H1 (cell line): ENCODE data around the gene CAD. TPM values are rescaled to one million over a fixed set of nuclear protein-coding genes. Genes with fewer than 3 reads are reported as not detected.

Experiments
- CTCF ChIA-PET: fragments of 300-600 bp; sonication (Branson Sonifier 250); formaldehyde crosslinking; loops from one replicate; lab custom pipeline; 2021; ENCODE audit not compliant: partially characterized antibody; lab: Charles Lee
- POLR2A ChIA-PET: fragments of 300-600 bp; sonication (Branson Sonifier 250); formaldehyde crosslinking; loops from one replicate; lab custom pipeline; 2021; ENCODE audit warnings: inconsistent platforms; ENCODE audit not compliant: partially characterized antibody; lab: Charles Lee
- DNase-seq, 2 experiments: peaks; one replicate each; pipeline versions ENCODE4 v3.0.0 to v3.0.0-alpha.2; 2010 to 2022; ENCODE audit warnings: low spot score in 2 of 2, low read depth in 1 of 2, mixed read lengths in 1 of 2
- FAIRE-seq: peaks from 2 replicates; lab custom pipeline; 2011; peaks lifted over from hg19 to GRCh38; lab: Jason Lieb, UNC
- H2AFZ ChIP-seq: 2 replicates; pipeline ENCODE4 v1.8.1; 2012; ENCODE audit warnings: low read length, inconsistent platforms
- H2AK5ac ChIP-seq: 2 replicates; pipeline ENCODE4 v1.6.1; 2013; ENCODE audit warnings: low read depth, low read length
- H2BK120ac ChIP-seq: replicated peaks from 2 replicates; pipeline ENCODE3; 2013; ENCODE audit warnings: low read depth, low read length, inconsistent platforms
- H2BK12ac ChIP-seq: 2 replicates; pipeline ENCODE4 v1.6.1; 2013; ENCODE audit warnings: low read depth, low read length
- H2BK15ac ChIP-seq: 2 replicates; pipeline ENCODE4 v1.6.1; 2013; ENCODE audit warnings: low read length
- H2BK20ac ChIP-seq: 2 replicates; pipeline ENCODE4 v1.6.1; 2013; ENCODE audit warnings: low read length
- H2BK5ac ChIP-seq: 2 replicates; pipeline ENCODE4 v1.6.1; 2013; ENCODE audit warnings: low read depth, low read length
- H3K14ac ChIP-seq: 2 replicates; pipeline ENCODE4 v1.6.1; 2013; ENCODE audit warnings: inconsistent platforms; ENCODE audit not compliant: insufficient read length
- H3K18ac ChIP-seq: 2 replicates; pipeline ENCODE4 v1.6.1; 2013; ENCODE audit warnings: low read length; ENCODE audit errors: extremely low read depth
- H3K23ac ChIP-seq: 2 replicates; pipeline ENCODE4 v1.6.1; 2013; ENCODE audit warnings: inconsistent platforms; ENCODE audit not compliant: insufficient read length
- H3K23me2 ChIP-seq: 2 replicates; pipeline ENCODE4 v1.6.1; 2013; ENCODE audit warnings: low read depth, low read length
- H3K27ac ChIP-seq: 2 replicates; pipeline ENCODE4 v1.6.1; 2011; ENCODE audit warnings: low read depth, low read length, inconsistent platforms
- H3K27me3 ChIP-seq, 4 experiments: replicated peaks in 1 of 4; 1 replicate in 1 of 4; 2 replicates in 3 of 4; pipeline versions ENCODE4 v1.6.1 to v1.8.1; 2011 to 2013; ENCODE audit warnings: low read length in 3 of 4, mild to moderate bottlenecking in 3 of 4, inconsistent platforms in 2 of 4, mixed read lengths in 2 of 4, moderate library complexity in 1 of 4; ENCODE audit not compliant: control insufficient read depth in 3 of 4, insufficient read depth in 3 of 4; ENCODE audit errors: extremely low read depth in 1 of 4
- H3K36me3 ChIP-seq, 4 experiments: 2 replicates each; pipeline versions ENCODE4 v1.6.1 to v1.8.1; 2011 to 2013; ENCODE audit warnings: mild to moderate bottlenecking in 4 of 4, low read length in 3 of 4, moderate library complexity in 2 of 4, control low read depth in 1 of 4, inconsistent platforms in 1 of 4; ENCODE audit not compliant: insufficient read depth in 4 of 4, control insufficient read depth in 2 of 4
- H3K4ac ChIP-seq: replicated peaks from 2 replicates; pipeline ENCODE3; 2013; ENCODE audit warnings: low read length, low read depth, mixed read lengths, inconsistent platforms; ENCODE audit not compliant: insufficient read length
- H3K4me1 ChIP-seq, 4 experiments: replicated peaks in 1 of 4; 1 replicate in 1 of 4; 2 replicates in 3 of 4; pipeline versions ENCODE4 v1.6.1 to v1.8.1; 2011 to 2013; ENCODE audit warnings: low read length in 3 of 4, inconsistent platforms in 2 of 4, mixed read lengths in 1 of 4; ENCODE audit not compliant: insufficient read depth in 4 of 4, control insufficient read depth in 3 of 4
- H3K4me2 ChIP-seq, 2 experiments: 2 replicates each; pipeline versions ENCODE4 v1.6.1 to v1.8.1; 2011 to 2013; ENCODE audit warnings: low read depth in 2 of 2, low read length in 2 of 2, control low read depth in 1 of 2, inconsistent platforms in 1 of 2, mild to moderate bottlenecking in 1 of 2; ENCODE audit not compliant: insufficient read depth in 1 of 2
- H3K4me3 ChIP-seq, 4 experiments: fragments of 200-600, 300-600 bp in 1 of 4; sonication (generic), shearing (Covaris generic), sonication (Bioruptor Twin) in 1 of 4; 2 replicates each; pipeline versions ENCODE4 v1.5.1 to v1.8.1; 2011 to 2016; ENCODE audit warnings: low read length in 4 of 4, low read depth in 3 of 4, control low read depth in 2 of 4, inconsistent platforms in 2 of 4, mild to moderate bottlenecking in 2 of 4, mixed read lengths in 1 of 4, moderate library complexity in 1 of 4; ENCODE audit not compliant: insufficient read depth in 2 of 4; ENCODE audit errors: extremely low read depth in 1 of 4
- H3K56ac ChIP-seq: replicated peaks from 2 replicates; pipeline ENCODE3; 2013; ENCODE audit warnings: low read depth, mild to moderate bottlenecking, mixed read lengths, low read length, inconsistent platforms; ENCODE audit not compliant: insufficient read length
- H3K79me1 ChIP-seq: 2 replicates; pipeline ENCODE4 v1.6.1; 2013; ENCODE audit warnings: low read depth, low read length, control low read depth
- H3K79me2 ChIP-seq, 2 experiments: 2 replicates each; pipeline versions ENCODE4 v1.6.1 to v1.8.1; 2012 to 2013; ENCODE audit warnings: low read length in 2 of 2, mild to moderate bottlenecking in 2 of 2, inconsistent platforms in 1 of 2; ENCODE audit not compliant: insufficient read depth in 2 of 2, control insufficient read depth in 1 of 2
- H3K9ac ChIP-seq, 4 experiments: replicated peaks in 1 of 4; 1 replicate in 1 of 4; 2 replicates in 3 of 4; pipeline versions ENCODE4 v1.6.1 to v1.8.1; 2011 to 2013; ENCODE audit warnings: low read depth in 3 of 4, low read length in 3 of 4, control low read depth in 2 of 4, mild to moderate bottlenecking in 2 of 4, moderate library complexity in 2 of 4, inconsistent platforms in 1 of 4; ENCODE audit errors: extremely low read depth in 1 of 4
- H3K9me3 ChIP-seq, 2 experiments: 2 replicates each; pipeline versions ENCODE4 v1.6.1 to v1.8.1; 2012 to 2013; ENCODE audit warnings: mild to moderate bottlenecking in 2 of 2, moderate library complexity in 2 of 2, control low read depth in 1 of 2, inconsistent platforms in 1 of 2, low read depth in 1 of 2, low read length in 1 of 2, mixed read lengths in 1 of 2; ENCODE audit not compliant: insufficient read depth in 2 of 2
- H4K20me1 ChIP-seq, 2 experiments: replicated peaks in 1 of 2; 2 replicates each; pipeline versions ENCODE3 to v1.8.1; 2011 to 2013; ENCODE audit warnings: inconsistent platforms in 2 of 2, low read length in 2 of 2, mild to moderate bottlenecking in 1 of 2; ENCODE audit not compliant: insufficient read depth in 2 of 2, control insufficient read depth in 1 of 2
- H4K5ac ChIP-seq: 2 replicates; pipeline ENCODE4 v1.6.1; 2013; ENCODE audit warnings: low read length, low read depth, mixed read lengths, inconsistent platforms; ENCODE audit not compliant: insufficient read length
- H4K8ac ChIP-seq: 2 replicates; pipeline ENCODE4 v1.8.0; 2013; ENCODE audit warnings: mild to moderate bottlenecking, moderate library complexity, low read length, inconsistent platforms; ENCODE audit not compliant: insufficient read depth; ENCODE audit errors: extremely low read depth
- H4K91ac ChIP-seq: replicated peaks from 2 replicates; pipeline ENCODE3; 2013; ENCODE audit warnings: low read length, mixed read lengths, inconsistent platforms; ENCODE audit not compliant: insufficient read length
- CHD2 ChIP-seq: IDR thresholded peaks from 2 replicates; pipeline ENCODE4 v1.6.1; 2012; ENCODE audit warnings: low read length, improper control_type of control experiment
- WGBS, 2 experiments: shearing (Covaris generic) in 1 of 2; methylation state at CpG; one replicate each; pipeline versions ENCODE4 v1.1.6 to v1.1.7; 2013 to 2015; ENCODE audit warnings: low lambda C conversion rate in 2 of 2, mixed read lengths in 2 of 2, inconsistent platforms in 1 of 2, low coverage in 1 of 2, missing lambda C conversion rate in 1 of 2; ENCODE audit not compliant: insufficient replicate concordance in 2 of 2, insufficient coverage in 1 of 2, insufficient read length in 1 of 2; ENCODE audit errors: extremely low coverage in 1 of 2, missing lambda C conversion rate in 1 of 2; 5-methylcytosine and 5-hydroxymethylcytosine counted together
- polyA plus RNA-seq, 7 experiments: library from polyadenylated mRNA; depleted of rRNA in 3 of 7; stranded (reverse) in 5 of 7; unstranded in 2 of 7; fragments of >200 nt in 5 of 7; fragments of 200-250 nt in 2 of 7; gene quantifications; 1 replicate in 5 of 7; 2 replicates in 1 of 7; 4 replicates in 1 of 7; pipeline versions ENCODE4 v1.2.1 to v1.2.3, GENCODE V29; 2011 to 2013; ENCODE audit warnings: missing spikeins in 2 of 7, mixed read lengths in 2 of 7
- total RNA-seq: library from RNA; stranded (reverse); fragmentation: NEBNext Ultra II Directional; extraction: Animal tissue kit (Norgen Biotek cat#: 25700); gene quantifications from 2 replicates; pipeline ENCODE4 v1.2.1, GENCODE V29; 2021

The CAD gene
- total and polyA plus RNA-seq, 2 of the 8 experiments (the other 6 are each of a cell fraction or from before 2014, with no cell fraction given) = 130 to 146 TPM

GRCh38 chr2:27261241-27261925, 44.2 kb downstream of the CAD start:
- Histone ChIP-seq H3K79me2 (peaks cover 0 to 2% of the 10 kb centered on the region in 2 experiments; a peak in 1 of 4 replicates), H3K14ac (no peak overlapping the region), H3K27ac (no peak overlapping the region), H2AK5ac (0 out of 2 replicates have a peak overlapping the region, but pooled peaks have one; percentile 0), H3K79me1 (no peaks in the 10 kb centered on the region), H3K36me3 (no peaks in the 10 kb centered on the region), H3K9ac (peak overlapping the region in 3 of 4 experiments; percentile 1 to 8 (median 4); a peak in 1 of 7 replicates), H2BK15ac (no peak overlapping the region), H4K8ac (no peak overlapping the region), H2BK12ac (0 out of 2 replicates have a peak overlapping the region, but pooled peaks have one; percentile 79), H3K4ac (no peak overlapping the region), H4K91ac (no peak overlapping the region), H2AFZ (no peak overlapping the region), H3K9me3 (no peaks in the 10 kb centered on the region), H3K4me3 (peak overlapping the region; percentile 60 to 85 (median 63)), H3K56ac (no peak overlapping the region), H3K23me2 (peaks cover 19% of the 10 kb centered on the region; the same call in 1 of the 2 replicates)
- WGBS, 2 experiments = 37% methylated on average over 10 of the region's 11 CpGs; no CpG with 5 or more reads in 1 of the 2 experiments
- CTCF ChIA-PET = interaction anchor here (0.9 to 14.1 kb wide), 3 partner anchors 10 to 19 kb away, joined by 3 to 288 read pairs (median 5); partner anchors contain the start of genes DNAJC5G and TRIM54
- FAIRE-seq = no peak
- no peak for TF ChIP-seq CHD2
- TF ChIP-seq, all 59 proteins: peak for 0
- H2BK120ac ChIP-seq = no peak overlapping the region
- POLR2A ChIA-PET = interaction anchor here (0.7 to 8.2 kb wide), 6 partner anchors 9 to 52 kb away, joined by 3 to 71 read pairs (median 4); partner anchors contain the start of genes CAD, DNAJC5G and TRIM54
- no peak overlapping the region for H3K23ac ChIP-seq
- H3K27me3 ChIP-seq = peaks cover 39 to 66% (median 58%) of the 10 kb centered on the region in 4 experiments
- H4K20me1 ChIP-seq = peaks cover 0 to 11% of the 10 kb centered on the region in 2 experiments
- H3K18ac ChIP-seq = peak overlapping the region; percentile 15; the same call in 1 of the 2 replicates
- no peak overlapping the region for H4K5ac ChIP-seq
- H2BK20ac ChIP-seq = no peak overlapping the region
- peak overlapping the region; percentile 88 to 99 for H3K4me2 ChIP-seq
- DNase-seq = no peak
- H3K4me1 ChIP-seq = peaks cover 3 to 19% (median 14%) of the 10 kb centered on the region in 4 experiments
- H2BK5ac ChIP-seq = no peak overlapping the region
